GM18511 (cell line): ENCODE measurements around the gene PKD1.
"Not testable (repeated sequence)": the region's sequence is repeated elsewhere in the genome, so short reads cannot be mapped to it uniquely, and the experiment has no call there.

Experiments
- ATAC-seq: cut with Tn5 transposase; IDR thresholded peaks from one replicate; pipeline ENCODE4 v1.9.1; 2021; ENCODE audit warnings: mild to moderate bottlenecking, moderate library complexity; ENCODE audit not compliant: unreplicated experiment

PKD1 gene

DNA sequence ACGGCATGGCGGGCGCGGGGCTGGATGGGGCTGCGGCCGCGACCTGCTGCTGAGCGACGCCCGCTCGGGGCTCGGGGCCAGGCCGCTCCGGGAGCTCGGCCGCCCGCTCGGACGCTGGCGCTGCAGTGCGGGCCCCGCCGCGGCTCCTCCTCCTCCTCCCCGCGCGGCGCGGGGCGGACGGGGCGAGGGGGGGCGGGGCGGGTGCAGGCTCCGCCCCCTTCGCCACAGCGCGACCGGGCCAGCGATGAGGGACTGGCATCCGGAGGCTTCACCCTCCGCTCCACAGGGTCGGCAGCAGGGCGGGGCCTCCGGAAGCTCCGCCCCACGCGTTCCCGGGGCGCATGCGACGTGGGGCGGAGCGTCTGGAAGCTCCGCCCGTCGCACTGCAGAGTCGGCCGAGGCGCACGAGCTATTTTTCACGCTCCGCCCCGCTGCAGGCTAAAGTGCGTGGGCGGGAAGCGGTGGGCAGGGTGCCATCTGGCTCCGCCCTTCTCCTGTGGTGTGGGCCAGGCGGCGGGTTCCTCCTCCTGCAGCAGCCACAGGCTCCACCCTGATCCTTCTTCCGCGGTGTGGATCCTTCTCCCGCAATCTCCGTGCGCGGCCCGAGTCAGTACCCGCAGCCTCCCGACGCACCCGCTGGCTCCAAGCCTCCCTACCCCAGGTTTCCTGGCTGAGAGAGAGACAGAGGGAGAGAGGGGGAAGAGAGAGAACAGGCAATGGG lies at the start of gene PKD1:
TSS of gene PKD1 (minus strand) at position 129 of the 721 bp plus-strand sequence. CDS start 209 bp downstream, outside the sequence.
- not testable (repeated sequence) for ATAC-seq

DNA sequence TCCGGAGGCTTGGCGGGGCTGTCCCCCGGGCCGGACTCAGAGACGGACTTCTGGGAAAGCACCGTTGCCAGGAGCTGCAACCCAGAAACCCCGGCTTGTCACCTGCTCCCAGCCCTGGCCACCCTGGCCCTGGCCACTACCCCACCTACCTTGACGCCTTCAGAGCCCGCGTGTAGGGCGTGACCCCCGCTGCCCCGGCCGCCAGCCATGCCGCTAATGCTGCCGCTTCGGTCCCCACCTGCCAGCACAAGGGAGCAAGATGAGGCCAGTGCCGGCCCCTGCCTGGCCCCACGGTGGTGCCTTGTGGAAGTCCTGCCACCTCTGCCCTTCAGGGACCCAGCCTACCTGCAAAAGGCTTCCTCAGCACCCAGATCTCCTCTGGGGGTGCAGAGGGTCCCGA lies 49.3 kb upstream of the PKD1 start:
- no peak for ATAC-seq

- ATAC-seq, result no peak
These were observed 48.6 kb upstream of the PKD1 start for GRCh38 chr16:2184346-2184745.

DNA sequence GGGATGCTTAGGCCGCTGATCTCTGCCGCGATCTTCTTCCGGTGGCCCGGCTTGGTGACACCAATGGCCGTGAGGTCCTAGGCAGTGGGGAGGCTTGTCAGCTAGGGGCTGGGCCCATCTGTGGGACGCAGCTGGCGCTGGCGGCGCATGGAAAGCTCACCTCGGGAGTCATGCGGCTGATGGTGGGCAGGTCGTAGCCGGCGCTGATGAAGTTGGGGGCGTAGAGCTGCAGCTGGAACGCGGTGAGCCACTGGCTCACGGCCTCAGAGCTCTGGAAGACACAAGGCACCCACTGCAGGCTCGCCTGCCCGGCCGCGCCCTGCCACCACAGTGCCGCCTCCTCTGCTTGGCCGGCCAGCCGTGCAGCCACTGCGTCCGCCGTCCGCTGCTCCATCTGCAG lies 48.0 kb upstream of the PKD1 start:
- no peak for ATAC-seq

DNA sequence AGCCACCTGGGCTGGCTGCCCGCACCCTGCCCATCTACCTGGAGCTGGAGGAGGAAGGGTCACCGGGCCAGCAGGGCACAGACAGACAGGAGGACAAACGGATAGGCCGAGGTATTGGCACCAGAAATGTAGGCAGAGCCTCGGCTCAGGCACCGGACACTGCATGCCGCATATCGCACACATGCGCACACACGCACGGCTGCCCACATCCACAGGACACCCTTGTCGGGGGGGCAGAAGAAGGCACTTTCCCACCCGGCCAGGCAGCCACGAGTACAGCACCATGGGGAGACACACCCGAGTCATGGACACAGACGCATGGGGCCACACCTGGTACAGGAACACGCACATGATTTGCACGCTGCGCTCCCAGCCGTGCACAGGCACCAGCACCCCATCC lies 46.3 kb upstream of the PKD1 start:
- no peak for ATAC-seq

DNA sequence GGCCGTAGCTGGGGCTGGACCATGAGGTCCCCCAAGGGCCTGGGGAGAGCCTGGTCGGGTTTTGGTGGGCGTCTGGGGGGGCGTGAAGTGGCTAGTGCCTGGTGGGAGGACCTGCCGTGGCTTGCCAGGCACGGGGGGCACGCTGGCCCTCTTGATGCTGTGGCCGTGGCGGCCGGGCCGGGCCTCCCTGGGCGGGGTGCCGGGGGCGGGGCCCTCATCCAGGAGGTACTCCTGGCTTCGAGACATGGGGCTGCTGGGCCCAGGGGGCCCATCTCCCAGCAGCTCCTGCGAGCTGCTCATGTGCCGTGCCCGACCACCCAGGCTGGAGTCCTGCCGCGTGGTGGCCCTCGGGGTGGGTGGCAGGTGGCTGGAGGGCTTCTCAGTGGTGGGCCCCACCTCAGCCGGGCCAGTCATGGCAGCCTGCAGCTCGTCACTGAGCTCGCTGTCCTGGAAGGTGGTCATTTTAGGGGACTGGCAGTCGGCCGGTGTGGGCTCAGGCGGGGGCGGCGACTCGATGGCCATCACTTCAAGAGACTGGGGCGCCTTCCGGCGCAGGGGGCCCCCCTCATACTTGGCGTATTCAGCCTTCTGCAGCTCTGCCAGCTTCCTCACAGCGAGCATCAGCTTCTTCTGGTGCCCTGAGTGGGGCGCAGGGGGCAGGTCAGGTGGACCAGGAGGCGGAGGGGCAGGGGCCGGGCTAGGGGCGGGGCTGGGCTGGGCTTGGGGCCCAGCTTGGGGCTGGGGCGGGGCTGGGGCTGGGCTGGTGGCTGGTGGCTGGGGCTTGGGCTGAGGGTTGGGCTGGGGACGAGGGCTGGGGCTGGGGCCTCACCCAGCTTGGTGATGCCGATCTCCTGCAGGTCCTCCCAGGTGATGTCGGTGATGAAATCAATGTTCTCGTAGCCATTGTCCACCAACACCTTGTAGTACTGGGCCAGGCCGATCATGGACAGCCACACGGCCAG lies 45.5 kb upstream of the PKD1 start:
- no peak for ATAC-seq

DNA sequence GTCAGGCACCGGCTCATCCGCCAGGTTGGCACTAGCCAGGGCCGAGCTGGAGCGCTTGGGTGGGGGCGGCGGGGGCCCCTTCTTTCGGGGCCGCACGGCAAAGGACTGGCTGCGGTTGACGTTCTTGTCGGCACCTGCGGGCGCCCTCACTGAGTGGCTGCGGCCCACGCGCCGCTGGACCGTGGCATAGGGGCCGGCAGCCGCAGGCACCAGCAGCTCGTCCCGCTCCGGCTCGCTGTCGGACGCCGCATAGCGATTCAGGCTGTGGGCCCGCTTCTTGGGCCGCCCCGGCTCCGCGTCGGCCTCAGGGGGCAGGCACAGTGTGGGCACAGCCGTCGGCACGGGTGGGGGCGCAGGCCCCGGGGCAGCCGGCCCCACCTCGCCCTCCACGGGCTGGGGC lies 44.8 kb upstream of the PKD1 start:
- ATAC-seq, result no peak

- ATAC-seq, result no peak
These were observed 43.9 kb upstream of the PKD1 start for GRCh38 chr16:2179576-2179975.

DNA sequence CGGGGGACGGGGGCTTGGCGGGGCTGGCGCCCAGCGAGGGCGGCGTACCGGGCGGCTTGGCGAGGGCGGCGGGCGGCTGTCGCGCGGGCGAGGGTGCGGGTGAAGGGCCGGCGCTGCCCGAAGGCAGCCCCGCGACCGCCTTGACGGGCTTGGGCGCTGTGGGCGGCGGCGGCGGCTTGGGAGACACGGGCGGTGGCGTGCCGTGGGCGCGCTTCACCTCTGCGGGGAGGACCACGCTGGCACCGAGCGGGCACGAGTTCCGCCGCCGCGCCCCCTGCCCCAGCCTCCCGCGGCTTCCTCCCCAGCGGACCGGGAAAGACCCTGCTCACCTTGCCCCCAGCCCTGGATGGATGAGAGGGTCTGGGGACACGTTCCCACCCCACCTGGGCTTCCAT lies 43.4 kb upstream of the PKD1 start:
- no peak for ATAC-seq

DNA sequence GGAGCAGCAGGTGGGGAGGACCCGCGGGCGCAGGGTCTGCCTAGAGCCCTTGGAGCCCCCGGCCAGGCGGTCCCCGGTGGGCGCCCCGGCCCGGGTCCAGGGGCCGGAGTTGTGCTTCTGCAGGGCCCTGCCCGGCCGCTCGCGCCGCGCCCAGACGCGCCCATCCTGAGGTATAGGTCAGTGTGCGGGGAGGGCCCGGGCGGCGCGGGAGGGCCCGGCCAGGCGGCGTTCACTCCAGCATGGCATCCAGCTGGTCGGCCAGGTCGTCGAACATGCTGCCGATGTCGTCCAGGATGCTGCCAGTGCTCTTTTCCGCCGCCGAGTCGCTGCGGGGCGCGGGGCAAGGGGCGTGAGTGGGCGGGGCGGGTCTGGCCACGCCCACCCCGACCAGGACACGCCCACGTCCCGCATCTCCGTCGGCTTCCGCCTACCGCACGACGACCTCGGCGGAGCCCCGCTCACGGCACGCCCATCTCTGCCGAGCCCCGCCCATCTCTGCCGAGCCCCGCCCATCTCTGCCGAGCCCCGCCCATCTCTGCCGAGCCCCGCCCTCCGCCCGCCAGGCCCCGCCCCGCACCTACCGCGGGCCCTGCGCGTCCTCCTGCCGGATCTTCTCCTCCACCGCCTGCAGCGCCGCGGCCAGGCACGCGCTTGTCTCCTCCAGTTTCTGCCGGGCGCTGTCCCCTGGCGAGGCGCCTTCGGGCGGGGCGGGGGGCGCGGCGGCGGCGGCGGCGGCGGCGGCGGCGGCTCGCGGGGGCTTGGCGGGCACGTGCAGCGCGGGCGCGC lies 42.8 kb upstream of the PKD1 start:
- no peak for ATAC-seq

GRCh38 chr16:2177561-2177960 lies 41.9 kb upstream of the PKD1 start:
- no peak for ATAC-seq

- no peak for ATAC-seq
These were observed 41.4 kb upstream of the PKD1 start for GRCh38 chr16:2177101-2177500.

- no peak for ATAC-seq
These were observed 40.3 kb upstream of the PKD1 start for GRCh38 chr16:2176047-2176446.

DNA sequence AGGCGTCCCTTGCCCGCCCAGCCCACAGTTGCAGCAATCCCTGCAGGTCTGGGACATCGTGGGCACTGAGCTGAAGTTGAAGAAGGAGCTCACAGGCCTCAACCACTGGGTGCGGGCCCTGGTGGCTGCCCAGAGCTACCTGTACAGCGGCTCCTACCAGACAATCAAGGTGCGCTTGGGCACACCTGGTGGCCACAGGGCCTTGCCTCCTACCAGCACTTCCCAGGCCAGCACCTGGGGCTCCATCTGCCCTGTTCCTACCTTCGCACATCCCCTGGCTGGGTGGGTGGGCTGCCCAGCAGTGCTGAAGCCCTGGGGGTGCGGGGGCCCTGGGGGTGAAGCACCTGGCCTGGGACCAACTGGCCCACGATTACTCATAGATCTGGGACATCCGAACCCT lies 39.8 kb upstream of the PKD1 start:
- no peak for ATAC-seq

GRCh38 chr16:2174396-2175131 lies 38.9 kb upstream of the PKD1 start:
- no peak for ATAC-seq

DNA sequence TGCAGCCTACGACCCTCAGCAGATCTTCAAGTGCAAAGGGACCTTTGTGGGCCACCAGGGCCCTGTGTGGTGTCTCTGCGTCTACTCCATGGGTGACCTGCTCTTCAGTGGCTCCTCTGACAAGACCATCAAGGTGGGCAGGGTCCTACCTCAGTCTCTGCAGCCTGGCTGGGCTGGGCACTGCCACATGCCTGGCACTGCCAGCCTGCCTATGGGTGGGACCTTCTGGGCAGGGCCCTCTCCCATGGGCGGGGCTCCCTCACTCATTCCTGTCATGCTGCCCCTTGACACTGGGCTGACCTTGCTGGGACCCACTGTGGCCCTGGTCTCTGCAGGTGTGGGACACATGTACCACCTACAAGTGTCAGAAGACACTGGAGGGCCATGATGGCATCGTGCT lies 38.2 kb upstream of the PKD1 start:
- ATAC-seq, result no peak

- no peak for ATAC-seq
These were observed 37.7 kb upstream of the PKD1 start for GRCh38 chr16:2173366-2173765.

DNA sequence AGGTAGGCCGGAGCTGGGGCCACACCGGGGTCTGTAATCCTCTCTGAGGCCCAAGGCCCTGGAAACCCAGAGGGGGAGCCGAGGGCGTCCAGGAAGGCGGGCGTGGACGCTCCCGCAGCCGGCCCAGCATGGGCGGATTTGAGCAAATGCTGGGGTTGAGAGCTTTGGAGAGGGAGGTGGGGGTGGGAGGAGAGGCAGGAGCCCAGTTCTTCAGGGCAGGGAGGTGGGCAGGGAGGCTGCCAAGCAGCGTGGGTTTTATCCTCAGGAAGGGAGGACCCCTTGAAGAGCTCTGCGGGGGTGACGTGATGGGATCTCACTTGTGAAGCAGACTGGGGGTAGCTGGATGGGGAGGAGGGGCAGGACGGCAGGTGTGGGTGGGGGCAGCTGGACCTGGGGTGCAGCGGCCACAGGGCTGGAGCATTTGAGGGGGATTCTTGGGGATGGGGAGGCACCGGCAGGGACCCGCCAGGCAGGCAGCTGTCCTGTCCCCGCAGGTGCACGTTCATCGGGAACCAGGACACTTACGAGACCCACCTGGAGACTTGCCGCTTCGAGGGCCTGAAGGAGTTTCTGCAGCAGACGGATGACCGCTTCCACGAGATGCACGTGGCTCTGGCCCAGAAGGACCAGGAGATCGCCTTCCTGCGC lies 37.1 kb upstream of the PKD1 start:
- no peak for ATAC-seq

DNA sequence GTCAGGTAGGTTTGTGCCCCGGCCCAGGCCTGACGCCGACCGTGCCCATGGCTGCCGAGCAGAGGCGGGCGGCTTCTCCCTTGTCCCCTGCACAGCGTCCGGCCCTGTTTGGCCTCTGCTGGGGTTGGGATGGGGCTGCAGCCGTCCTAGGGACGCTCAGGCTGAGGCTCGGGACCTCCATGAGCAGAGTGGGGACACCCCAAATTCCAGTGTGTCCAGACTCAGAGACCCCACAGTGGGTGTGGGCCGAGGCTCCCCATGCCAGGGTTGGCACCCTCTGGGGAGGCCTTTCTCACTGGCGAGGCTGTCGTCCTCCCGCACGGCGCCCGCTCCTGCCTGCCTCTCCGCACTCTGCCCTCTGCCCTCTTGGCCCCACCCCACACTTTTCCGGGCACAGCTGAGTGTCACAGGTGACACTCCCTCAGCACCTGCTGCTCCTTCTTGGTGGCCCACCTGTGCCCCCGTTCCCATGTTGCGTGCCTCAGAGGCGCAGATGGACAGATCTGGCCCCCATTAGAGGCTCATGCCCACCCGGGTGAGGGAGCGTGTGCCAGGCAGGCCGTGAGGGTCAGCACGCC lies 36.0 kb upstream of the PKD1 start:
- ATAC-seq, result no peak
